Measurements from ENCODE around the gene AAK1. TPM values are rescaled to one million over a fixed set of nuclear protein-coding genes. Genes with fewer than 3 reads are reported as not detected.
A peak's percentile ranks its signal among the peaks of the same experiment; 100 is the strongest.

The AAK1 gene
- polyA plus RNA-seq, 3 donors: 9.8 to 18.9 (median 10.8) TPM

DNA sequence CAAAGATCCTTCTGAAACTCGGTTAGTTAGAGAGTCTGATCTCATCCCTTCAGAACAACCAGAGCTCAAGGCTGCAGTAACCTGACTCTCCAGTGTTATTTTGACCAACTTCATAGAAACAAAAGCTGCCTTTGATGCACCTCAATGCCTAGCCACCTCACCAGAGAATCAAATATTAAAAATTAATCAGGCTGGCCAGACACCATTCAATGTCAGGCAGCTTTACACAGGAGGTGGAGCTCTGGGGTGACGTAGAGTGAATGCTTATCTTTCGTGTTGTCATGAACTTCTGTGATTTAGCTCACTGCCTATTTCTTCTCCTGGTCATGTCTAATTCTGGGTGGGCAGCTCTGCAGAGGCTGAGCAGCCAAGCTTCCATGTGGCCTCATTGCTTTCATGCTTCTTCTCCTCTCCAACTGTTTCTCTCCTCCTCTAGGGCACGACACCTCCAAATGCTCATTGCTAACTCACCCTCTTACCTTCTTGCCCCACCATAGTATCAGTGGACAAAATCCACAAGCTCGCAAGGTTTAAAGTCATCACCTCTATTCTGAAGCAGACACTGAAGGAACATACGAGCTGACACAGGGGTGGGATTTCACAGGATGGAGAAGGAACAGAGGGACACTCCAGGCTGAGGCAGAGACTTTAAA lies 39.4 kb downstream of the AAK1 start:
- peaks cover 19 to 24% of the 10 kb centered on the region in 2 donors for H3K4me1 ChIP-seq (ENCODE audit: control insufficient read depth in 1 of 2, insufficient read depth in 2 of 2, low read length in 2 of 2)
- H3K4me3 Mint-ChIP-seq: no peak overlapping the region

DNA sequence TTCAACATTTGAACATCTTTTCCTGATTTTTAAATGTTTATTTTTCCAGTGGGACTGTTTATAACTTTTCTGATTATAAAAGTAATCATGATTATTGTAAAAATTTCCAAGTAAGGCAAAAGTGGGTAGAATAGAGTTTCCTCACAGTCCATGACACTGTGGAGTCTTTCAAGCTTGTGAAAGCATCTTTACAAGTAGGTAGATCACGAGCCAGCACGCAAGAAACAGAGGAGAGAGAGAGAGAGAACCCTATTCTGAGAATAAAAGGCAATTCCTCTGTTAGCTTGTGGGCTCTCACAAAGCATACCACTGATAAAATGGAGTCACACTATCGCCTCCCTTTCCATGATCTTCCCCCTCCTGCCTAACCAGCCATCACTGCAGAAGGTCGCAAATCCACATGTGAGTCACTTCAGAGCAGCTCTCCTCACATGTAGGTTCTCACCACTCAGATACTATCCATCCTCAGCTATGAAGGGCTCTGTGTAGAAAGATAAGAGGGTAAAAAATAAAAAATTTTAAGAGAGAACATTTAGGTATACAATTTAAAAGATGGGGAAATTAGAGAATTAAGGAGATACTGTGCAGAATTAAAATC lies 40.3 kb downstream of the AAK1 start:
- Histone ChIP-seq H3K27ac (ENCODE audit: low read depth in 1 of 2, low read length in 2 of 2) (no peak overlapping the region), H2AFZ (ENCODE audit: insufficient read depth, low read depth, low read length, poor library complexity, severe bottlenecking) (no peak overlapping the region), H3K4me2 (replicated peaks; ENCODE audit: extremely low read depth, low read length, poor library complexity, severe bottlenecking) (no peak overlapping the region), H4K20me1 (ENCODE audit: insufficient read depth, low read length) (peaks cover 51% of the 10 kb centered on the region), H3K79me2 (ENCODE audit: insufficient read depth, low read length) (peaks cover 94% of the 10 kb centered on the region), H3K4me1 (ENCODE audit: control insufficient read depth in 1 of 2, insufficient read depth in 2 of 2, low read length in 2 of 2) (peaks cover 19 to 24% of the 10 kb centered on the region in 2 donors), H3K4me3 (replicated peaks in 1 of 3; ENCODE audit: low read depth in 2 of 3, low read length in 3 of 3) (no peak overlapping the region), H3K9ac (ENCODE audit: insufficient read depth, low read length, poor library complexity, severe bottlenecking) (no peak overlapping the region), H3K36me3 (replicated peaks in 1 of 2; ENCODE audit: control insufficient read depth in 1 of 2, insufficient read depth in 2 of 2, low read length in 2 of 2) (peaks cover 3 to 5% of the 10 kb centered on the region in 2 donors), H3K27me3 (ENCODE audit: control insufficient read depth in 2 of 2, insufficient read depth in 2 of 2, low read length in 2 of 2) (no peaks in the 10 kb centered on the region), H3K9me3 (replicated peaks in 1 of 2; ENCODE audit: control insufficient read depth in 1 of 2, insufficient read depth in 1 of 2, low read length in 2 of 2) (no peaks in the 10 kb centered on the region)
- no peak overlapping the region for H3K27ac Mint-ChIP-seq
- intact Hi-C loops (cut with micrococcal nuclease): no loop called here
- TF ChIP-seq, protein P1, sequence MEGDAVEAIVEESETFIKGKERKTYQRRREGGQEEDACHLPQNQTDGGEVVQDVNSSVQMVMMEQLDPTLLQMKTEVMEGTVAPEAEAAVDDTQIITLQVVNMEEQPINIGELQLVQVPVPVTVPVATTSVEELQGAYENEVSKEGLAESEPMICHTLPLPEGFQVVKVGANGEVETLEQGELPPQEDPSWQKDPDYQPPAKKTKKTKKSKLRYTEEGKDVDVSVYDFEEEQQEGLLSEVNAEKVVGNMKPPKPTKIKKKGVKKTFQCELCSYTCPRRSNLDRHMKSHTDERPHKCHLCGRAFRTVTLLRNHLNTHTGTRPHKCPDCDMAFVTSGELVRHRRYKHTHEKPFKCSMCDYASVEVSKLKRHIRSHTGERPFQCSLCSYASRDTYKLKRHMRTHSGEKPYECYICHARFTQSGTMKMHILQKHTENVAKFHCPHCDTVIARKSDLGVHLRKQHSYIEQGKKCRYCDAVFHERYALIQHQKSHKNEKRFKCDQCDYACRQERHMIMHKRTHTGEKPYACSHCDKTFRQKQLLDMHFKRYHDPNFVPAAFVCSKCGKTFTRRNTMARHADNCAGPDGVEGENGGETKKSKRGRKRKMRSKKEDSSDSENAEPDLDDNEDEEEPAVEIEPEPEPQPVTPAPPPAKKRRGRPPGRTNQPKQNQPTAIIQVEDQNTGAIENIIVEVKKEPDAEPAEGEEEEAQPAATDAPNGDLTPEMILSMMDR (IDR thresholded peaks at IDR 0.05): no peak
- WGBS (ENCODE audit: insufficient coverage): 100% methylated on average over 1 of the region's 4 CpGs
- no peak overlapping the region for H3K4me3 Mint-ChIP-seq
- DNase-seq: no peak
- peaks cover 31% of the 10 kb centered on the region for H3K4me1 Mint-ChIP-seq
- peaks cover 0 to 5% (median 3%) of the 10 kb centered on the region in 7 donors for H3K9me3 Mint-ChIP-seq
- peaks cover 20 to 21% of the 10 kb centered on the region in 2 donors for H3K36me3 Mint-ChIP-seq
- H3K27me3 Mint-ChIP-seq (ENCODE audit: low read depth in 3 of 3): no peaks in the 10 kb centered on the region

More for the DNA sequence above, 39.4 kb downstream of the AAK1 start:
- peak overlapping the region in 1 of 2 donors; percentile 69 for H3K27ac ChIP-seq (ENCODE audit: low read depth in 1 of 2, low read length in 2 of 2)
- peaks cover 52% of the 10 kb centered on the region for H4K20me1 ChIP-seq (ENCODE audit: insufficient read depth, low read length)
- H3K9me3 ChIP-seq (replicated peaks in 1 of 2; ENCODE audit: control insufficient read depth in 1 of 2, insufficient read depth in 1 of 2, low read length in 2 of 2): no peaks in the 10 kb centered on the region
- peaks cover 20 to 23% of the 10 kb centered on the region in 2 donors for H3K36me3 Mint-ChIP-seq
- TF ChIP-seq, protein P1 (IDR thresholded peaks at IDR 0.05): no peak
- no peak overlapping the region for H3K9ac ChIP-seq (ENCODE audit: insufficient read depth, low read length, poor library complexity, severe bottlenecking)
- H2AFZ ChIP-seq (ENCODE audit: insufficient read depth, low read depth, low read length, poor library complexity, severe bottlenecking): no peak overlapping the region
- peaks cover 94% of the 10 kb centered on the region for H3K79me2 ChIP-seq (ENCODE audit: insufficient read depth, low read length)
- peaks cover 0 to 5% (median 3%) of the 10 kb centered on the region in 7 donors for H3K9me3 Mint-ChIP-seq
- intact Hi-C loops (cut with micrococcal nuclease): no loop called here
- peaks cover 0 to 3% of the 10 kb centered on the region in 2 donors for H3K36me3 ChIP-seq (replicated peaks in 1 of 2; ENCODE audit: control insufficient read depth in 1 of 2, insufficient read depth in 2 of 2, low read length in 2 of 2)
- no peak overlapping the region for H3K4me3 ChIP-seq (replicated peaks in 1 of 3; ENCODE audit: low read depth in 2 of 3, low read length in 3 of 3)
- peak overlapping the region in 1 of 7 donors; percentile 28 for H3K27ac Mint-ChIP-seq
- H3K4me1 Mint-ChIP-seq: peaks cover 31% of the 10 kb centered on the region
- DNase-seq: no peak
- no peak overlapping the region for H3K4me2 ChIP-seq (replicated peaks; ENCODE audit: extremely low read depth, low read length, poor library complexity, severe bottlenecking)
- H3K27me3 ChIP-seq (ENCODE audit: control insufficient read depth in 2 of 2, insufficient read depth in 2 of 2, low read length in 2 of 2): no peaks in the 10 kb centered on the region
- WGBS (ENCODE audit: insufficient coverage): 88% methylated on average over 4 of the region's 6 CpGs
- no peaks in the 10 kb centered on the region for H3K27me3 Mint-ChIP-seq (ENCODE audit: low read depth in 3 of 3)

Measured in CD14-positive monocyte (primary cell).